DND-41 (cell line): ENCODE measurements around the gene P4HA2.
A peak's percentile ranks its signal among the peaks of the same experiment; 100 is the strongest.

Experiments used
- ATAC-seq: fragments of 200-7000 bp; cut with Tn5 transposase; 3 replicates; pipeline ENCODE4 v1.9.1; 2021; ENCODE audit warnings: low read depth; ENCODE audit not compliant: insufficient read depth
- DNase-seq: peaks from one replicate; pipeline ENCODE4 v3.0.0-alpha.2; 2020
- H2AFZ ChIP-seq: 2 replicates; pipeline ENCODE4 v1.6.0; 2012; ENCODE audit warnings: low read depth, low read length
- H3K27ac ChIP-seq: 2 replicates; pipeline ENCODE4 v1.5.1; 2012; ENCODE audit warnings: low read length, inconsistent platforms
- H3K27me3 ChIP-seq: fragments of 200-600 bp; sonication (generic); 2 replicates; pipeline ENCODE4 v1.6.0; 2012; ENCODE audit warnings: low read length, mild to moderate bottlenecking, inconsistent platforms; ENCODE audit not compliant: insufficient read depth, poor library complexity
- H3K36me3 ChIP-seq: 2 replicates; pipeline ENCODE4 v1.5.1; 2012; ENCODE audit warnings: low read length, inconsistent platforms; ENCODE audit not compliant: insufficient read depth
- H3K4me1 ChIP-seq: 2 replicates; pipeline ENCODE4 v1.5.1; 2012; ENCODE audit warnings: mild to moderate bottlenecking, low read length; ENCODE audit not compliant: insufficient read depth
- H3K4me2 ChIP-seq: 2 replicates; pipeline ENCODE4 v1.6.0; 2012; ENCODE audit warnings: mild to moderate bottlenecking, moderate library complexity, low read length, inconsistent platforms; ENCODE audit not compliant: insufficient read depth
- H3K4me3 ChIP-seq, 2 experiments: fragments of 200-600 bp in 1 of 2; shearing (Covaris generic) in 1 of 2; 2 replicates each; pipeline ENCODE4 v1.5.1; 2012 to 2016; ENCODE audit warnings: inconsistent platforms in 2 of 2, low read length in 2 of 2, mild to moderate bottlenecking in 2 of 2, low read depth in 1 of 2, moderate library complexity in 1 of 2
- H3K79me2 ChIP-seq: 2 replicates; pipeline ENCODE4 v1.6.0; 2012; ENCODE audit warnings: low read length, inconsistent platforms; ENCODE audit not compliant: insufficient read depth
- H3K9ac ChIP-seq: 2 replicates; pipeline ENCODE4 v1.6.0; 2012; ENCODE audit warnings: low read depth, mild to moderate bottlenecking, inconsistent platforms, low read length, moderate library complexity
- H3K9me3 ChIP-seq: 2 replicates; pipeline ENCODE4 v1.5.1; 2012; ENCODE audit warnings: low read length, moderate library complexity, mild to moderate bottlenecking, inconsistent platforms; ENCODE audit not compliant: insufficient read depth, severe bottlenecking
- H4K20me1 ChIP-seq: 2 replicates; pipeline ENCODE4 v1.6.0; 2012; ENCODE audit warnings: low read length; ENCODE audit not compliant: insufficient read depth
- CTCF ChIP-seq: IDR thresholded peaks from 2 replicates; pipeline ENCODE4 v1.5.1; 2012; ENCODE audit warnings: borderline replicate concordance, low read length, moderate library complexity, mild to moderate bottlenecking; ENCODE audit not compliant: poor library complexity, severe bottlenecking; ENCODE audit errors: extremely low read depth
- EZH2 ChIP-seq: IDR thresholded peaks from 3 replicates; pipeline ENCODE4 v1.6.1; 2012; ENCODE audit warnings: borderline replicate concordance, low read depth, mild to moderate bottlenecking, moderate library complexity, low read length, inconsistent platforms; ENCODE audit not compliant: severe bottlenecking

Gene P4HA2

GRCh38 chr5:132238169-132238744 is 10.6 kb upstream of the P4HA2 start:
- H3K9me3 ChIP-seq = no peaks in the 10 kb centered on the region

DNA sequence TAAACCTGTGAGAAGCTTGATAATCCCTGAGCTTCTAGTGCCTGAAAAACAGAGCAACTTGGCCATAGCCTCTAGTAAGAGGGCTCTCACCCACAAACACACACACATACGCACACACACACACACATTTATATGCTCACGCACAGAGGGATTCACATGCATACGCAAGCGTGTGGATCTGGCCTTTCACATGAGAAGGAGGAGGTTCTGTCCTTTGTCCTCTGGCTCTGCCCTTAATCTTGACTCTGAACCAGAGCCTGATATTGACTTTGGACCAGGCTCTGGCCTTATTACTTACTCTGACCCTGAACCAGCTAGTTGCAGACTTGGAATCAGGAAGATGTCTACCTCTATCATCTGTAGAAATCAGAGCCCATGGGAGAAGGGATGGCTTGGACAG is 10.0 kb upstream of the P4HA2 start:
- Histone ChIP-seq H3K9me3 (no peaks in the 10 kb centered on the region), H2AFZ (no peak overlapping the region), H3K27me3 (no peaks in the 10 kb centered on the region), H3K9ac (no peak overlapping the region), H3K36me3 (no peaks in the 10 kb centered on the region), H4K20me1 (no peaks in the 10 kb centered on the region), H3K4me1 (no peaks in the 10 kb centered on the region), H3K4me2 (no peak overlapping the region), H3K79me2 (no peaks in the 10 kb centered on the region), H3K4me3 (no peak overlapping the region), H3K27ac (no peak overlapping the region)
- DNase-seq (no peak), ATAC-seq (no peak)
- no peak for TF ChIP-seq CTCF
- TF ChIP-seq EZH2 = no peak

More at GRCh38 chr5:132238169-132238744, 10.6 kb upstream of the P4HA2 start:
- ATAC-seq = peak; percentile 93
- Histone ChIP-seq H3K9ac (no peak overlapping the region), H3K4me3 (no peak overlapping the region), H3K4me1 (no peaks in the 10 kb centered on the region), H2AFZ (no peak overlapping the region), H4K20me1 (no peaks in the 10 kb centered on the region), H3K4me2 (no peak overlapping the region), H3K79me2 (no peaks in the 10 kb centered on the region), H3K36me3 (no peaks in the 10 kb centered on the region), H3K27ac (no peak overlapping the region), H3K27me3 (no peaks in the 10 kb centered on the region)
- peak; percentile 78 for DNase-seq
- TF ChIP-seq CTCF (peak; percentile 80), EZH2 (no peak)

DNA sequence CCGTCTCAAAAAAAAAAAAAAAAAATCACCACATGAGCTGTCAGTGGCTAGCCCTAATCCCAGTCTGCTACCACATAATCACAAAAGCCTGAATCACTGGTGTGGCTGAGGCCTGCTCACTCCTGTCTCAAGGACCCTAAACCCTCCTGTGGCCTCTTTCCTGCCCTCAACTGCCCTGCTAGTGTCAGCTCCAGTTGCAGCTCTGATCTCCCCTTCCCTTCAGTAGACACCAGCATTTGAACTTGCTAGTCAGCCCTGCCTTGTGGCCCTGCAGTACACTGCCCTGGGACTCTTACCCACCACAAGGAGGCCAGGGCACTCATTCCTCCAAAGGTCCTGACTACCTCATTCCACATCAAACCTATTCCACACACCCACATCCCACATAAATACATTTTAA is 9.5 kb upstream of the P4HA2 start:
- Histone ChIP-seq H3K27me3 (no peaks in the 10 kb centered on the region), H3K27ac (no peak overlapping the region), H3K4me2 (no peak overlapping the region), H3K36me3 (no peaks in the 10 kb centered on the region), H3K9me3 (no peaks in the 10 kb centered on the region), H3K4me1 (no peaks in the 10 kb centered on the region), H3K79me2 (no peaks in the 10 kb centered on the region), H3K9ac (no peak overlapping the region), H2AFZ (no peak overlapping the region), H4K20me1 (no peaks in the 10 kb centered on the region), H3K4me3 (no peak overlapping the region)
- TF ChIP-seq EZH2 (no peak), CTCF (no peak)
- no peak for ATAC-seq
- DNase-seq = no peak
